ENCODE data around the gene ARRB2.

DNA sequence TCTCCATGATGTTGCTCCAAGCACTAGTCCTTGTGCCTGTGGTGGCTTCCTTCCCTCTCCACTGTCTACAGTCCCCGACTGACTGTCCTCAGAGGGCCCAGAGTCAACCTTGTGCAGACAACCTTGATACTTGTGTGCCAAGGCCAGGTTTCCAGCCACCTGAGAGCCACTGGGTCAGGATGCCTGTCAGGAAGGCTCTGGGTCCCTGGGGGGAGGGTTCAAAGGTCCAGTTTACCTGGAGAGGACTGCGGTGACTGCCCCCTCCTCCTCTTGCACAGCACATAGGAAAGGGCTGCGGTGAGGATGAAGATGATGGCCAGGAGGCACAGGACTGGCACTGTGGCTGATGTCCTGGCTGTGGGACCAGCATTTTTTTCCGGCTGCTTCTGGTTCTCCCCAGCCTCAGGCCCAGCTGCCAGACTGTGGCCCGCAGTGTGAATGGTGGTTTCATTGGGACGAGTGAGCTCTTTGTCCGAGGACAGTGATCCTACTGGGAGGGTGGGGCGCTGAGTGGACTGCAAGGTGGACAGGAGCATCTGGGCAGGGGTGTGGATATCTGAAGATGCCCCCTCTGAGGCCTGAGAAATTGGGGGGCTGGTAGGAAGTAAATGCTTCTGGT is 24.5 kb downstream of the ARRB2 start:
- TF ChIP-seq, protein P1, sequence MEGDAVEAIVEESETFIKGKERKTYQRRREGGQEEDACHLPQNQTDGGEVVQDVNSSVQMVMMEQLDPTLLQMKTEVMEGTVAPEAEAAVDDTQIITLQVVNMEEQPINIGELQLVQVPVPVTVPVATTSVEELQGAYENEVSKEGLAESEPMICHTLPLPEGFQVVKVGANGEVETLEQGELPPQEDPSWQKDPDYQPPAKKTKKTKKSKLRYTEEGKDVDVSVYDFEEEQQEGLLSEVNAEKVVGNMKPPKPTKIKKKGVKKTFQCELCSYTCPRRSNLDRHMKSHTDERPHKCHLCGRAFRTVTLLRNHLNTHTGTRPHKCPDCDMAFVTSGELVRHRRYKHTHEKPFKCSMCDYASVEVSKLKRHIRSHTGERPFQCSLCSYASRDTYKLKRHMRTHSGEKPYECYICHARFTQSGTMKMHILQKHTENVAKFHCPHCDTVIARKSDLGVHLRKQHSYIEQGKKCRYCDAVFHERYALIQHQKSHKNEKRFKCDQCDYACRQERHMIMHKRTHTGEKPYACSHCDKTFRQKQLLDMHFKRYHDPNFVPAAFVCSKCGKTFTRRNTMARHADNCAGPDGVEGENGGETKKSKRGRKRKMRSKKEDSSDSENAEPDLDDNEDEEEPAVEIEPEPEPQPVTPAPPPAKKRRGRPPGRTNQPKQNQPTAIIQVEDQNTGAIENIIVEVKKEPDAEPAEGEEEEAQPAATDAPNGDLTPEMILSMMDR (IDR thresholded peaks at IDR 0.05) = no peak
- TF ChIP-seq MEF2A (IDR thresholded peaks at IDR 0.05; ENCODE audit: borderline replicate concordance, low read depth) (no peak), EZH2phosphoT487 (IDR thresholded peaks at IDR 0.05; ENCODE audit: borderline replicate concordance, low read depth) (no peak), RXRA (IDR thresholded peaks at IDR 0.05; ENCODE audit: borderline replicate concordance, low read depth) (no peak), TAF1 (IDR thresholded peaks at IDR 0.05; ENCODE audit: borderline replicate concordance, low read depth, low read length) (no peak), YY1 (IDR thresholded peaks at IDR 0.05; ENCODE audit: low read depth) (no peak), EP300 (IDR thresholded peaks at IDR 0.05; ENCODE audit: borderline replicate concordance in 1 of 2, low read depth in 1 of 2, low read length in 1 of 2) (no peak), POLR2AphosphoS5 (IDR thresholded peaks at IDR 0.05; ENCODE audit: low read depth, low read length) (no peak)
- TF ChIP-seq, protein P2, sequence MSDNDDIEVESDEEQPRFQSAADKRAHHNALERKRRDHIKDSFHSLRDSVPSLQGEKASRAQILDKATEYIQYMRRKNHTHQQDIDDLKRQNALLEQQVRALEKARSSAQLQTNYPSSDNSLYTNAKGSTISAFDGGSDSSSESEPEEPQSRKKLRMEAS (IDR thresholded peaks at IDR 0.05; ENCODE audit: low read depth) = no peak
- TF ChIP-seq, protein P3, sequence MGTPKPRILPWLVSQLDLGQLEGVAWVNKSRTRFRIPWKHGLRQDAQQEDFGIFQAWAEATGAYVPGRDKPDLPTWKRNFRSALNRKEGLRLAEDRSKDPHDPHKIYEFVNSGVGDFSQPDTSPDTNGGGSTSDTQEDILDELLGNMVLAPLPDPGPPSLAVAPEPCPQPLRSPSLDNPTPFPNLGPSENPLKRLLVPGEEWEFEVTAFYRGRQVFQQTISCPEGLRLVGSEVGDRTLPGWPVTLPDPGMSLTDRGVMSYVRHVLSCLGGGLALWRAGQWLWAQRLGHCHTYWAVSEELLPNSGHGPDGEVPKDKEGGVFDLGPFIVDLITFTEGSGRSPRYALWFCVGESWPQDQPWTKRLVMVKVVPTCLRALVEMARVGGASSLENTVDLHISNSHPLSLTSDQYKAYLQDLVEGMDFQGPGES (IDR thresholded peaks at IDR 0.05; ENCODE audit: low read depth, low read length) = no peak

Data from SK-N-SH (cell line).